NT2/D1 (cell line): ENCODE results near the gene KLRC3.
"Not testable (repeated sequence)": the region's sequence is repeated elsewhere in the genome, so short reads cannot be mapped to it uniquely, and the experiment has no call there.

Experiments used
- DNase-seq: peaks from one replicate; pipeline ENCODE4 v3.0.0-alpha.2; 2011; ENCODE audit warnings: low read depth, low spot score
- H3K27me3 ChIP-seq: 2 replicates; pipeline ENCODE4 v1.6.0; 2011; ENCODE audit warnings: mild to moderate bottlenecking; ENCODE audit not compliant: insufficient read length, insufficient read depth
- H3K36me3 ChIP-seq: 2 replicates; pipeline ENCODE4 v1.6.1; 2011; ENCODE audit warnings: mild to moderate bottlenecking, low read length, mixed read lengths; ENCODE audit not compliant: insufficient read depth, insufficient read length
- H3K4me1 ChIP-seq: 2 replicates; pipeline ENCODE4 v1.5.1; 2011; ENCODE audit not compliant: insufficient read depth, insufficient read length
- H3K4me3 ChIP-seq: 2 replicates; pipeline ENCODE4 v1.5.1; 2011; ENCODE audit warnings: low read depth; ENCODE audit not compliant: insufficient read length
- H3K9ac ChIP-seq: 2 replicates; pipeline ENCODE4 v1.6.0; 2011; ENCODE audit warnings: low read depth; ENCODE audit not compliant: insufficient read length
- H3K9me3 ChIP-seq: 2 replicates; pipeline ENCODE4 v1.5.1; 2011; ENCODE audit warnings: mild to moderate bottlenecking, low read length; ENCODE audit not compliant: insufficient read depth
- SUZ12 ChIP-seq: IDR thresholded peaks from 2 replicates; pipeline ENCODE4 v1.6.1; 2011; ENCODE audit not compliant: insufficient read length, insufficient read depth; ENCODE audit errors: extremely low read depth
- YY1 ChIP-seq: IDR thresholded peaks from 2 replicates; pipeline ENCODE4 v1.6.1; 2011; ENCODE audit not compliant: insufficient read length, insufficient read depth
- ZNF274 ChIP-seq: IDR thresholded peaks from 2 replicates; pipeline ENCODE4 v1.6.1; 2011; ENCODE audit warnings: mild to moderate bottlenecking, low read depth, low read length

The KLRC3 gene

GRCh38 chr12:10397296-10397695 lies 23.1 kb downstream of the KLRC3 start:
- H3K9ac ChIP-seq = no peak overlapping the region
- H3K36me3 ChIP-seq = no peaks in the 10 kb centered on the region
- H3K27me3 ChIP-seq = no peaks in the 10 kb centered on the region
- no peaks in the 10 kb centered on the region for H3K4me1 ChIP-seq
- no peaks in the 10 kb centered on the region for H3K9me3 ChIP-seq
- DNase-seq = no peak
- no peak overlapping the region for H3K4me3 ChIP-seq
- TF ChIP-seq YY1 (no peak), SUZ12 (no peak), ZNF274 (no peak)

- H3K9ac ChIP-seq, H3K36me3 ChIP-seq, H3K9me3 ChIP-seq, H3K4me3 ChIP-seq, H3K4me1 ChIP-seq, DNase-seq, H3K27me3 ChIP-seq: not testable (repeated sequence)
Measured at GRCh38 chr12:10396176-10396575, 24.2 kb downstream of the KLRC3 start.

DNA sequence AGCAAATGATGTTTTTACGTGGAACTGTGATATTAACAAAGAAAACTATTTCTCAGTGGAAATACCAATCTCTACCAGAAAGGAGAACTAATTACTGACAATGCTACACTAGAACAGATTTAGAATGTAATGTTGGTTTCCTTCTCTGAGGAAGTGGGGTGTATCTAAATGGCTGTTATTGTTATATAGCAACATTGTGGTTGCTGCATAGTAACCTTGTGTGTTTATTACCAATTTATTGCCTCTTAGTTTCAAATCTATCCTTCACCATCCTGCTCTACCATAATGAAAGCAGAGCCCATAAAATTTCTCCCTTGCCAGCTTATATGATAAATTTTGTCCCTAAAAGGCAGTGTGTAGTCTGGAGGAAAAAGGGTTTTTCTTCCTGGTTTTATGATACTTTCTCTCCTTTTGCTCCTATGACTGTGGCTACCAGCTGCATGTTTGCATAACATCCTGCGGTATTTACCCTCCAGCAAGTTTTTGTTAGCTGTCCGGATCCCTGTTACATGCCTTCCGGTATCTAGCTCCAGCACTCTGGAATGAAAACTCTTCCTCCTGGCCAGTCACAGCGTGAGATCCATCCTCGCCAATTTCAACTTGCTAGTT lies 24.9 kb downstream of the KLRC3 start:
- no peak overlapping the region for H3K4me3 ChIP-seq
- no peaks in the 10 kb centered on the region for H3K4me1 ChIP-seq
- no peak for DNase-seq

GRCh38 chr12:10394531-10395152 lies 25.8 kb downstream of the KLRC3 start:
- not testable (repeated sequence) for H3K27me3 ChIP-seq, H3K9me3 ChIP-seq, H3K9ac ChIP-seq, H3K4me3 ChIP-seq, H3K36me3 ChIP-seq, H3K4me1 ChIP-seq, DNase-seq

More for the DNA sequence above, 24.9 kb downstream of the KLRC3 start:
- Histone ChIP-seq H3K9me3 (no peaks in the 10 kb centered on the region), H3K36me3 (no peaks in the 10 kb centered on the region), H3K27me3 (no peaks in the 10 kb centered on the region), H3K9ac (no peak overlapping the region)
- no peak for TF ChIP-seq YY1
- no peak for TF ChIP-seq SUZ12
- TF ChIP-seq ZNF274 = no peak

DNA sequence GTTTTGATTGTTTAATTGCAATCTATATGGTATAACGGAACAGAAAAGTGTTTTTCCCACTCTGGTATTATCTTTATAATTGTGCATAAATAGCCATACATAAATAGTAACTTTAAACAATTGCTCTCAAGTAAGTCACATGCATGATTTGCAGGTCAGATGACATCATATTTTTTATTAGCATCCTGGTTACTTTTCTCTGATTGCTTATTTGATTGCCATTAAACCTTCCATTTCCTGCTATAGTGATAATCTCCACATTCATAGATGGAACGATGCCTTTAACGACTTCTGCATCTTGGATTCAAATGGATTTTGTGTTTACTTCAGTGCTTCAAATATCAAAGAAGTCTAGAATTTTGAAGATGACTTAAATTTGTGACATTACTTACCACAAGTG lies 27.1 kb downstream of the KLRC3 start:
- Histone ChIP-seq H3K9ac (no peak overlapping the region), H3K36me3 (no peaks in the 10 kb centered on the region), H3K9me3 (no peaks in the 10 kb centered on the region), H3K4me3 (no peak overlapping the region), H3K4me1 (no peaks in the 10 kb centered on the region), H3K27me3 (no peaks in the 10 kb centered on the region)
- TF ChIP-seq SUZ12 (no peak), ZNF274 (no peak), YY1 (no peak)
- no peak for DNase-seq

- TF ChIP-seq YY1 (no peak), ZNF274 (no peak), SUZ12 (no peak)
- Histone ChIP-seq H3K4me3 (no peak overlapping the region), H3K36me3 (no peaks in the 10 kb centered on the region), H3K9me3 (no peaks in the 10 kb centered on the region), H3K27me3 (no peaks in the 10 kb centered on the region), H3K4me1 (no peaks in the 10 kb centered on the region), H3K9ac (no peak overlapping the region)
- no peak for DNase-seq
Measured at GRCh38 chr12:10392394-10392930, 27.9 kb downstream of the KLRC3 start.

DNA sequence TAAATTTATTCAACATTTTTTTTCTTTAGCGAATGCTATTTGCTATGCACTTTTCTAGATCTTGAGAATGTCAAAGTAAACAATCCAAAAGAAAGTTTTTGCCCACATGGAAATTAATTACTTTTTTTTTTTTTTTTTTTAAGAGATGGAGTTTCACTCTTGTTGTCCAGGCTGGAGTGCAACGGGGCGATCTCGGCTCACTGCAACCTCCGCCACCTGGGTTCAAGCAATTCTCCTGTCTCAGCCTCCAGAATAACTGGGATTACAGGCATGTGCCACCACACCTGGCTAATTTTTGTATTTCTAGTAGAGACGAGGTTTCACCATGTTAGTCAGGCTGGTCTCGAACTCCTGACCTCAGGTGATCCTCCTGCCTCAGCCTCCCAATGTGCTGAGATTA lies 29.4 kb downstream of the KLRC3 start:
- H3K4me1 ChIP-seq, H3K9me3 ChIP-seq, H3K36me3 ChIP-seq, DNase-seq, H3K4me3 ChIP-seq, H3K27me3 ChIP-seq, H3K9ac ChIP-seq: not testable (repeated sequence)

DNA sequence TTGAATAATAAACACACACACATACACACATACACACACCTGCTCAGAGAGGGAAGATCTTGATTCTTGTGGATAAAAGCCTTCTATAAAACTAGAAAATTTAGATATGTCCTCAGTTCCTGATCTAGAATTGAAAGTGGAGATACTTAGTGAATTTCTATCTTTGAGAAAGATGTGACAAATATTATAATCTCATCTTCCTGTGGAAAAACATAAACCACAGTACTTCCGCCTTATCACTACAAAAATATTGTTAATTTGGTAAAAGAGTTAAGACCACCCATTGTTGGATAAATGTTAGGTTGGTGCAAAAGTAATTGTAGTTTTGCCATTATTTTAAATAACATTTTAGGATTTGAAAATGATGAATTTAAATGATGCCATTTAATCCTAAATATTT lies 30.5 kb downstream of the KLRC3 start, which contains the start of gene KLRK1:
KLRK1 (minus strand) TSS at position 138 of the 400 bp plus-strand sequence. CDS start 1,231 bp downstream, outside the sequence.
- no peaks in the 10 kb centered on the region for H3K9me3 ChIP-seq
- DNase-seq = no peak
- H3K4me3 ChIP-seq = no peak within 1 kb of the TSS
- no peaks in the 10 kb centered on the region for H3K36me3 ChIP-seq
- no peak within 1 kb of the TSS for H3K9ac ChIP-seq
- TF ChIP-seq ZNF274 = no peak
- no peak for TF ChIP-seq SUZ12
- no peak for TF ChIP-seq YY1
- H3K4me1 ChIP-seq = no peaks in the 10 kb centered on the region
- H3K27me3 ChIP-seq = no peaks in the 10 kb centered on the region
